Skin of body (tissue), 2 donors: ENCODE measurements around the gene GIT1. TPM values are rescaled to one million over a fixed set of nuclear protein-coding genes. Genes with fewer than 3 reads are reported as not detected.

Experiments
- DNase-seq: peaks from one replicate; lab custom pipeline; 2025; lab: John Stamatoyannopoulos, UW
- total RNA-seq: library from RNA; depleted of rRNA; stranded (reverse); fragments of >200 nt; gene quantifications from one replicate; pipeline ENCODE4 v1.2.3, GENCODE V29; 2014

The GIT1 gene
- total RNA-seq, 1 donor from 2014 or later, result 13.3 TPM

DNA sequence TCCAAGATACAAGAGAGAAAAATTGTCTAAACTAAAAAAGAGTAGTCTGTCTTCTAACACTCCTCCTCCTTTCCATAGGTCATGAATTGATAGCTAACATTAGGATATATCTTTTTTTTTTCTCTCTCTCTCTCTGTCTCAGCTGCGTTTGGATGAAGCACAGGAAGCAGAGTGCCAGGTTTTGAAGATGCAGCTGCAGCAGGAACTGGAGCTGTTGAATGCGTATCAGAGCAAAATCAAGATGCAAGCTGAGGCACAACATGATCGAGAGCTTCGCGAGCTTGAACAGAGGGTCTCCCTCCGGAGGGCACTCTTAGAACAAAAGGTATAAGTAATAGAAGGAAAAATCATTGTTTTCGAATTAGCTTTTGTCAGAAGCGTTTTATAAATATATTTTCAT, 55.5 kb downstream of the GIT1 start:
- no peak for DNase-seq

DNA sequence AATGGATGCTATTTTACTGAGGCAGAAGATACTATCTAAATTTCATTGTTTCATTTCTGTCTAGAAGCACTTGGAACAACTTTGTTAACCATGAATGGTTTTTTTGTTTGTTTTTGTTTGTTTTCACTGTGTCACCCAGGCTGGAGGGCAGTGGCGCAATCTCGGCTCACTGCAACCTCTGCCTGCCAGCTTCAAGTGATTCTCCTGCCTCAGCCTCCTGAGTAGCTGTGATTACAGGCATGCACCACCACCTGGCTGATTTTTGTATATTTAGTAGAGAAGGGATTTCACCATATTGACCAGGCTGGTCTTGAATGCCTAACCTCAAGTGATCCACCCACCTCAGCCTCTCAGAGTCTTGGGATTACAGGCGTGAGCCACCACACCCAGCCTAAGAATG, 63.1 kb downstream of the GIT1 start:
- no peak for DNase-seq

DNA sequence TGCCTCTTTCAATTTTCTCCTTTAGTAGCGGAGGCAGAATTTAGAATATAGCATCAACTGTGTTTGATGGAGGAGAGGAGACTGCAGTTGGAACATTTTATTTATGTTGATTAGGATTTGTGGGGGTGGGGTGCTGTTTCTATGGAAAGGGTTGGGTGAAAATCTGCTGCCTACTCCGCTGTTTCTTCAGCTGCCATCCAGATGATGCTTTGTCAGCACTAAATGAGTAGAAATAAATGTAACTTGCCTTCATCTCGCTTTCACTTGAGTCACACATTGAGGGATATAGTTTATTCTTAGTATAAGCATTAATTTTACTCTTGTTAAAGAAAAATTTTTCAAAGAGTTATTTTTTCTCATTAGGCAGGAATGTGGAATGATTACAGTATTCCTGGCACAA, 64.8 kb downstream of the GIT1 start:
- peak; percentile 67 for DNase-seq

Other genes starting within 250 kb of the GIT1 start
- gene TAOK1, start 199.3 kb downstream of the GIT1 start, total RNA-seq, result 57.8 TPM
- 7.0 TPM for gene ABHD15, start 22.6 kb downstream of the GIT1 start, total RNA-seq
- gene TP53I13, start 20.9 kb downstream of the GIT1 start, total RNA-seq, result 24.3 TPM
- gene ANKRD13B, start 3.5 kb upstream of the GIT1 start, total RNA-seq, result 8.0 TPM
- gene CORO6, start 33.3 kb upstream of the GIT1 start, total RNA-seq, result 5.7 TPM